ENCODE measurements around the gene C1QTNF8.

DNA sequence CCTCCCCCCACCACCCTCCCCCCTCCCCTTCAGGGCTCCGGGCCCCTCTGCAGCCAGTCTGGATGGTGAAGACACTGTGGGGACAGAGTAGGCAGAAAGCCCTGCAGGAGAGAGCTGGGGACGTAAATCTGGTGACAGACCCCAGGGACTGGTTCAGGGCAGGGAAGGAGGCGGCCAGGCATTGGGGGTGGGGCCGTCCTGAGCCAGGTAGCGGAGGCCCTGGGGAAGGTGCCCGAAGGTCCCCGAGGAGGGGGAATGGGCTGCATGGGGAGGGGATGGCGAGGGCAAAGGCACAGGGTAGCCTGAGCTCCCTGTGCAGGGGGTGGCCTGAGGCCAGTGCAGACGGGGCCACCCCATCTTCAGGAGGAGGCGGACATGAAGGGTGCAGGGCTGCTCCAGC, 30.5 kb upstream of the C1QTNF8 start:
- TF ChIP-seq EZH2 (IDR thresholded peaks at IDR 0.05; ENCODE audit: insufficient read depth, poor library complexity, severe bottlenecking) = no peak
- TF ChIP-seq EZH2phosphoT487 (IDR thresholded peaks at IDR 0.05; ENCODE audit: insufficient read depth, low read depth) = no peak

Data from GM23248 (cell line).